GM23338 (cell line): ENCODE data around the gene PAM16. TPM values are rescaled to one million over a fixed set of nuclear protein-coding genes. Genes with fewer than 3 reads are reported as not detected.

Source experiments
- ATAC-seq: fragments of 200-7000 bp; cut with Tn5 transposase; 3 replicates; pipeline ENCODE4 v1.9.1; 2020
- DNase-seq: peaks from one replicate; pipeline ENCODE4 v3.0.0-alpha.2; 2015; ENCODE audit warnings: low spot score
- H2AFZ ChIP-seq: fragments of 200-600 bp; sonication (generic); 2 replicates; pipeline ENCODE4 v1.8.0; 2016; ENCODE audit warnings: antibody characterized with exemption, mild to moderate bottlenecking, moderate library complexity
- H3F3A ChIP-seq: fragments of 200-600 bp; sonication (generic); replicated peaks from 2 replicates; pipeline ENCODE4 v1.8.0; 2017; ENCODE audit warnings: antibody characterized with exemption, mixed run types, low read depth
- H3K27ac ChIP-seq: fragments of 200-600 bp; sonication (generic); 2 replicates; pipeline ENCODE4 v1.6.1; 2016; ENCODE audit warnings: low read depth
- H3K27me3 ChIP-seq: fragments of 200-600 bp; sonication (generic); 2 replicates; pipeline ENCODE4 v1.8.0; 2016; ENCODE audit warnings: mild to moderate bottlenecking, mixed run types, moderate library complexity; ENCODE audit not compliant: insufficient read depth
- H3K36me3 ChIP-seq: fragments of 200-600 bp; sonication (generic); 2 replicates; pipeline ENCODE4 v1.8.0; 2016; ENCODE audit warnings: mild to moderate bottlenecking; ENCODE audit not compliant: insufficient read depth
- H3K4me1 ChIP-seq: fragments of 200-600 bp; sonication (generic); 2 replicates; pipeline ENCODE4 v1.8.0; 2016; ENCODE audit warnings: mild to moderate bottlenecking, moderate library complexity; ENCODE audit not compliant: insufficient read depth
- H3K4me2 ChIP-seq: fragments of 200-600 bp; sonication (generic); 2 replicates; pipeline ENCODE4 v1.7.1; 2017; ENCODE audit warnings: mixed run types
- H3K4me3 ChIP-seq: fragments of 200-600 bp; sonication (generic); 2 replicates; pipeline ENCODE4 v1.6.1; 2016; ENCODE audit warnings: mixed run types
- H3K79me2 ChIP-seq: fragments of 200-600 bp; sonication (generic); replicated peaks from 2 replicates; pipeline ENCODE4 v1.8.0; 2017; ENCODE audit warnings: mild to moderate bottlenecking; ENCODE audit not compliant: insufficient read depth
- H3K9me2 ChIP-seq: fragments of 200-600 bp; sonication (generic); 2 replicates; pipeline ENCODE4 v1.8.0; 2017; ENCODE audit not compliant: insufficient read depth
- H4K20me1 ChIP-seq: fragments of 200-600 bp; sonication (generic); replicated peaks from 2 replicates; pipeline ENCODE4 v1.8.0; 2017; ENCODE audit warnings: mild to moderate bottlenecking; ENCODE audit not compliant: insufficient read depth
- H3K27ac Mint-ChIP-seq: 2 replicates; pipeline ENCODE4 v1.8.0; 2020; ENCODE audit warnings: inconsistent platforms, mild to moderate bottlenecking, moderate library complexity, mixed read lengths
- H3K27me3 Mint-ChIP-seq: 3 replicates; pipeline ENCODE4 v1.8.0; 2022; ENCODE audit warnings: low read depth, mild to moderate bottlenecking, moderate library complexity, mixed read lengths, inconsistent platforms; ENCODE audit not compliant: insufficient read depth, poor library complexity
- H3K36me3 Mint-ChIP-seq: 3 replicates; pipeline ENCODE4 v1.8.0; 2021; ENCODE audit warnings: low read depth, mild to moderate bottlenecking, inconsistent platforms, moderate library complexity, mixed read lengths
- H3K4me1 Mint-ChIP-seq: 3 replicates; pipeline ENCODE4 v1.8.0; 2020; ENCODE audit warnings: mild to moderate bottlenecking, inconsistent platforms, mixed read lengths
- H3K4me3 Mint-ChIP-seq: 3 replicates; pipeline ENCODE4 v1.8.0; 2021; ENCODE audit warnings: moderate library complexity, mild to moderate bottlenecking, inconsistent platforms, mixed read lengths
- H3K9me3 Mint-ChIP-seq: 3 replicates; pipeline ENCODE4 v1.8.0; 2020; ENCODE audit warnings: moderate library complexity, mild to moderate bottlenecking, inconsistent platforms, mixed read lengths
- CREB1 ChIP-seq: fragments of 250-450 bp; sonication (Bioruptor Pico); IDR thresholded peaks from 2 replicates; pipeline ENCODE4 v1.5.0; 2020; ENCODE audit warnings: low read depth, mild to moderate bottlenecking, moderate library complexity
- ETS1 ChIP-seq: IDR thresholded peaks from 2 replicates; pipeline ENCODE4 v1.6.1; 2016; ENCODE audit warnings: antibody characterized with exemption
- ZNF462 ChIP-seq: fragments of 250-450 bp; sonication (Bioruptor Pico); IDR thresholded peaks from 2 replicates; pipeline ENCODE4 v1.5.0; 2020; ENCODE audit warnings: mild to moderate bottlenecking, moderate library complexity
- polyA plus RNA-seq: library from polyadenylated mRNA; unstranded; fragments of >200 nt; fragmentation: Nextera tagmentation; extraction: Ambion mirVana; gene quantifications from 2 replicates; pipeline ENCODE4 v1.2.1, GENCODE V29; 2016
- total RNA-seq: library from RNA; depleted of rRNA; stranded (reverse); fragments of >200 nt; shearing (Covaris generic); gene quantifications from 2 replicates; pipeline ENCODE4 v1.2.3, GENCODE V29; 2014

PAM16 gene
- total and polyA plus RNA-seq, 2 experiments from 2014 or later: 84.1 to 283 TPM

- TF ChIP-seq ETS1: no peak
- TF ChIP-seq CREB1 (CRISPR knock-in tag): no peak
Measured at GRCh38 chr16:4360538-4361021, 9.5 kb upstream of the PAM16 start (continued).

- no peaks in the 10 kb centered on the region for H3K9me3 Mint-ChIP-seq
- H3K4me1 Mint-ChIP-seq: no peaks in the 10 kb centered on the region; the same call in 1 of the 3 replicates
- Histone ChIP-seq H2AFZ (no peak overlapping the region), H3K4me3 (no peak overlapping the region), H4K20me1 (no peaks in the 10 kb centered on the region), H3K36me3 (no peaks in the 10 kb centered on the region), H3K9me2 (no peaks in the 10 kb centered on the region), H3K79me2 (no peaks in the 10 kb centered on the region), H3K27me3 (no peaks in the 10 kb centered on the region), H3K4me1 (no peaks in the 10 kb centered on the region), H3F3A (0 out of 2 replicates have a peak, but pooled peaks cover 4% of the 10 kb centered on the region), H3K27ac (no peak overlapping the region), H3K4me2 (no peak overlapping the region)
- TF ChIP-seq ETS1 (no peak), ZNF462 (CRISPR knock-in tag) (no peak)
- H3K36me3 Mint-ChIP-seq: no peaks in the 10 kb centered on the region
- DNase-seq (no peak), ATAC-seq (no peak)
- H3K27ac Mint-ChIP-seq: no peak overlapping the region
- peaks cover 6% of the 10 kb centered on the region for H3K27me3 Mint-ChIP-seq
- no peak overlapping the region for H3K4me3 Mint-ChIP-seq
Measured at GRCh38 chr16:4359914-4360313, 8.8 kb upstream of the PAM16 start.
